ENCODE results near the gene TRH. TPM values are rescaled to one million over a fixed set of nuclear protein-coding genes. Genes with fewer than 3 reads are reported as not detected.
"Not testable (repeated sequence)": the region's sequence is repeated elsewhere in the genome, so short reads cannot be mapped to it uniquely, and the experiment has no call there.

Gene TRH
- total RNA-seq, 2 experiments from 2014 or later, result not detected

DNA sequence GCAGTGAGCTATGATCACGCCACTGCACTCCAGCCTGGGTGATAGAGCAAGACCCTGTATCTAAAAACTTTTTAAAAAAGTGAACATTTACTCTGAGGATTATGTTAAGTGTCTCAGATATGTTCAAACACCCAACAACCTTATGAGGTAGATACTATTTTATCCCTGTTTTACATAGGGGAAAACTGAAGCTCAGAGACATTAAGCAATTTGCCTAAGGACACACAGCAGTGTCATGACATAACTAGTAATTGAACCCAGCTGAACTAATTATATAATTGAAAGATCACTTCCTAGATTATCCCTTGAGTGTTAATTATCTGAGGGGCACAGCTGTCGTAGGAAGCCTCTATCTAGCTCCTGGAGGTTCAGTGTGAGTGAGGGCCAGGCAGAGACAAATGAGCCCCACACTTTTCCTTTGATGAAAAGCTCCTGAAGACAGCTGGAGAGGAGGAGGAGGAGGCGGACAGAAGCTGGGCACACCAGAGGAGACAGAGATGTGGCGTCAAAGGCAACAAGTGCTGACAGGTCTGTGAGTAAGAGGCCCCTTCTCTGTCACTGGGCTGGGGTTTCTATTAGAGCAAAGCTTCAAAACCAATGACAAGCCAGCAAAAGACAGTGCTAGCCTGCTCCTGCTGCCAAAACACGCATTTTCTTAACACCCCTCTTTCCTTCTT lies 20.5 kb downstream of the TRH start:
- CTCF ChIA-PET, result interaction anchor here (1.1 kb wide), 1 partner anchor 11 kb away, joined by 3 read pairs; no protein-coding TSS in a partner anchor
- no peaks in the 10 kb centered on the region for H3K4me1 Mint-ChIP-seq
- H3K9me3 Mint-ChIP-seq (ENCODE audit: low read depth), result no peaks in the 10 kb centered on the region
- no peak overlapping the region for H3K4me3 Mint-ChIP-seq
- H3K27me3 Mint-ChIP-seq, result peaks cover 39% of the 10 kb centered on the region
- no peak overlapping the region for H3K27ac Mint-ChIP-seq
- ATAC-seq (no peak), DNase-seq (no peak)
- H3K36me3 Mint-ChIP-seq, result no peaks in the 10 kb centered on the region

DNA sequence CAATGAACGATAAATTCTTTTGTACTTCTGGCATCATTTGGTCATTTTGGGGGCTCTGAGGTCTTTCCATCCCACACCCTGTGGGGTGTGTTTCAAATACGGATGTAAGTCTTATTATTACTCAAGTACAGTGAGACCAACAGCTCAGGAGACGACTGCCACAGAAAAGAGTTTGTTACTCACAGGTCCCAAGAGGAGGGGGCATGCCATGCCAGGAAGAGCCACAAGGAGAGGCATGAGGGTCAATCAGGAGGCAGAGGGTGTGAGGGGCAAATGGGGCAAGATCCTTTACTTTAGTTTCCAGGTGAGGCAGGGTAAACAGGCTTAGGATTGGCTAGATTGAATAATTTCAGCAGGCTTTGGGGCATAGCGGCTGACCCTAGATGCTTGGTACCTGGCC lies 21.6 kb downstream of the TRH start:
- ATAC-seq (no peak), DNase-seq (no peak)
- CTCF ChIA-PET, result no interaction called here
- no peaks in the 10 kb centered on the region for H3K36me3 Mint-ChIP-seq
- H3K27ac Mint-ChIP-seq, result no peak overlapping the region
- H3K4me1 Mint-ChIP-seq, result no peaks in the 10 kb centered on the region
- peaks cover 39% of the 10 kb centered on the region for H3K27me3 Mint-ChIP-seq
- no peaks in the 10 kb centered on the region for H3K9me3 Mint-ChIP-seq (ENCODE audit: low read depth)
- no peak overlapping the region for H3K4me3 Mint-ChIP-seq

DNA sequence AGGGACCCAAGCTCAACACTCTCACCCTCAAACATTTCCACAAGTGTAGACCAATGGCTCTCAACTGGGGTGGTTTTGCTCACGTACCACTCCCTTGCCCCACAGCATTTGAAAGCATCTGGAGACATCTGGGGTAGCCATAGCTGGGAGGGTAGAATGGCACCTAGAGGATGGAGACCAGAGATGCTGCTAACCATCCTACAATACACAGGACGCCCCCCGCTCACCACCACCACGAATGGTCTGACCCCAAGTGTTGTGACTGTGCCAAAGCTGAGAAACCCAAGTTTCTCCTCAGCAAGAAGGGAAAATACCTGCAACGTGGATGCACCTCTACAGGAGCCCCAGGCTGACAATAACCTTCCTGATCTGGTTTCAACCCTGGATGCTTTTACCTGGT lies 24.7 kb downstream of the TRH start:
- H3K36me3 Mint-ChIP-seq; H3K27ac Mint-ChIP-seq; H3K4me1 Mint-ChIP-seq; ATAC-seq; H3K4me3 Mint-ChIP-seq; CTCF ChIA-PET; H3K9me3 Mint-ChIP-seq (ENCODE audit: low read depth); DNase-seq: not testable (repeated sequence)
- peaks cover 45% of the 10 kb centered on the region for H3K27me3 Mint-ChIP-seq

DNA sequence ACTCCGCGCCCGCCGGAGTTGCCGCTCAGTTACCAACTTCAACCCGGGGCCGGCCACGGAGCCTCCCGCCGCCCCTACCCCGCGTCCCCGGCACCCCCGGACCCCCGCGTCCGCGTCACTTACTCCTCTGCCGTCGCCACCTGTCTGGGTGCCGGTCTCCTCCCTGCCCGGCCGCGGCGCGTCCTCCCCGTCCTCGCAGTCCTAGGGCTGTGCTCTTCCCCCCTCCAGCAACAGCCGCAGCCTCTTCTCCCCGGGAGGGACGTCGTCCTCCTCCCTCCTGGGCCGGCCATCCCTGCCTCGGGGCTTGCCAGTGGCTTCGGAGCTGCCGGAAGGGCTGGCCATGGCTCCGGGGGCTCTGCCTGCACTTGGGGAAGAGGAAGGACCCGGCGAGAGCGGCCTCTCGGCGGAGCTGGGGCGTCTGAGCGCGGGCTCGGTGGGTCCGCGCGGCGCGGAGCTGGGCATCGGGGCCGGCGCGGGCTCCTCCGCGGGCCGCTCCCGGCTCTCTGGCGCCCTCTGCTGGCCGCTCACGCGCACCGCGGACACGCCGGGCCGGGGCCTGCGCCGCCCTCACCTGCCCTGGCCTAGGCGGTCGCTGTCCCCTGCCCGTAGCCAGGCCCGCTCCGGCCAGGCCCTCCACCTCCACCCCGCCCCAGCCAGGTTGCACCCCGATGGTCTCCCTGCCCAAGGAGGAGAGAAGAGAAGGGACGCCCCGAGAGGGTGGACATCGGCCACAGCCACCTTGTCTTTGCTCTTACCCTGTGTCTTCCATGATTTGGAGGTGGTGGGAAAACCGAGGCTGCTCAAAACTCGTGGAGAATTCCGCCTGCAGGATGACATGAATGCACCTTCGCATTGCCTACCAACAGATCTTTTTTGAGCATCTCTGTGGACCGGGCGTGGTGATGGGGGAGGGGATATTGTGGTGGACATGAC lies 28.4 kb downstream of the TRH start:
- not testable (repeated sequence) for H3K27ac Mint-ChIP-seq, H3K4me1 Mint-ChIP-seq
- CTCF ChIA-PET, result interaction anchor here (0.6 to 2.3 kb wide), 7 partner anchors 10 to 513 kb away, joined by 3 to 18 read pairs (median 4); no protein-coding TSS in a partner anchor

DNA sequence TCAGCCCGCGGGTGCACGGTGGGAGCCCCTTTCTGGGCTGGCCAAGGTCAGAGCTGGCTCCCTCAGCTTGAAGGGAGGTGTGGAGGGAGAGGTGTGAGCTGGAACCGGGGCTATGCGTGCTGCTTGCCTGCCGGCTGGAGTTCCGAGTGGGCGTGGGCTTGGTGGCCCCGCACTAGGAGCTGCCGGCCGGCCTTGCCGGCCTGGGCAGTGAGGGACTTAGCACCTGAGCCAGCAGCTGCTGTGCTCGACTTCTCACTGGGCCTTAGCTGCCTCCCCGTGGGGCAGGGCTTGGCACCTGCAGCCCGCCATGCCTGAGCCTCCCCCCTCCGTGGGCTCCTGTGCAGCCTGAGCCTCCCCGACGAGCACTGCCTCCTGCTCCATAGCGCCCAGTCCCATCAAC lies 36.0 kb downstream of the TRH start:
- Mint-ChIP-seq H3K36me3 (no peaks in the 10 kb centered on the region), H3K27ac (no peak overlapping the region), H3K27me3 (peaks cover 28% of the 10 kb centered on the region), H3K4me1 (no peaks in the 10 kb centered on the region), H3K9me3 (ENCODE audit: low read depth) (no peaks in the 10 kb centered on the region), H3K4me3 (no peak overlapping the region)
- ATAC-seq (no peak), DNase-seq (no peak)
- CTCF ChIA-PET, result no interaction called here

More for the DNA sequence above, 28.4 kb downstream of the TRH start:
- not testable (repeated sequence) for H3K9me3 Mint-ChIP-seq (ENCODE audit: low read depth); H3K36me3 Mint-ChIP-seq
- H3K27me3 Mint-ChIP-seq, result peaks cover 56% of the 10 kb centered on the region
- peak; percentile 61 for DNase-seq
- peak overlapping the region; percentile 22 for H3K4me3 Mint-ChIP-seq
- ATAC-seq, result peak; percentile 57

DNA sequence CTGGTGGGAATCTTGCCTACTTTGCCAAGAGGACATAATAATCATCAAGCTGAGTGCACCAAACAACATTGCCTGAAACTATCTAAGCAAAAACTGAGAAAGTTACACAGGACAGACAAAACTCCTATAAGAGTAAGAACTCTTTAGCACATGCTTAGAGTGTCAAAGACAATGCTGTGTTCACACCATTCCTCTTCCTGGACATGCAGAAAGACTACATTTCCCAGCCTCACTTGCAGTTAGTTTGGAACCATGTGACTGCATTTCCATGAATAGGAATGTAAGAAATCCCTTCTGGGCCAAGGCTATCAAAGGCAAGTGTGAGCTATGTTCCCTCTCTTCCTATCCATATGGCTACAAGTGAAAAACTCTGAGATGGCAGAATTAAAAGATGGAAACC lies 37.6 kb downstream of the TRH start:
- ATAC-seq; DNase-seq; H3K36me3 Mint-ChIP-seq; H3K9me3 Mint-ChIP-seq (ENCODE audit: low read depth); H3K4me1 Mint-ChIP-seq; H3K4me3 Mint-ChIP-seq; H3K27ac Mint-ChIP-seq: not testable (repeated sequence)
- peaks cover 20% of the 10 kb centered on the region for H3K27me3 Mint-ChIP-seq
- CTCF ChIA-PET, result interaction anchor here (0.7 kb wide), 1 partner anchor 671 kb away, joined by 3 read pairs; no protein-coding TSS in a partner anchor

DNA sequence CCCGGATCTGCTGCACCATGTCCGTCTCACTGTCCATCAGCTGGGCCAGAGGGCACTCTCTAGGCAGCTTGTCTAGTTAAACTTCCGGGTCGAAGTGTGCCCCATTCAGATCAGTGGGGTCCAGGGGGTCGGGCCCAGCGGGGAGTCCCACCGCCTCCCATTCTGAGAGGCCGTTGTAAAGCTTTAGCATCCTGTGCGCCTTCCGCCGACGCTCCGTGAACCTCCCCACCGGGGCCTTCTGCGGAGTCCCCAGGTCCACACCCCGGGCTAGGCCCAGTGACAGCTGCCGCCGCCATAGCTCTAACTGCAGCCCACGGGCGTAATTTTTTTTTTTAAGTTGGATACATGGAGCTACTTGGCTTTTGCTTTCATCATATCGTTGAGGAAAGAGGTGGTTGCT lies 38.7 kb downstream of the TRH start:
- DNase-seq; H3K36me3 Mint-ChIP-seq; H3K27ac Mint-ChIP-seq; CTCF ChIA-PET; ATAC-seq; H3K4me3 Mint-ChIP-seq; H3K4me1 Mint-ChIP-seq; H3K9me3 Mint-ChIP-seq (ENCODE audit: low read depth): not testable (repeated sequence)
- peaks cover 14% of the 10 kb centered on the region for H3K27me3 Mint-ChIP-seq

DNA sequence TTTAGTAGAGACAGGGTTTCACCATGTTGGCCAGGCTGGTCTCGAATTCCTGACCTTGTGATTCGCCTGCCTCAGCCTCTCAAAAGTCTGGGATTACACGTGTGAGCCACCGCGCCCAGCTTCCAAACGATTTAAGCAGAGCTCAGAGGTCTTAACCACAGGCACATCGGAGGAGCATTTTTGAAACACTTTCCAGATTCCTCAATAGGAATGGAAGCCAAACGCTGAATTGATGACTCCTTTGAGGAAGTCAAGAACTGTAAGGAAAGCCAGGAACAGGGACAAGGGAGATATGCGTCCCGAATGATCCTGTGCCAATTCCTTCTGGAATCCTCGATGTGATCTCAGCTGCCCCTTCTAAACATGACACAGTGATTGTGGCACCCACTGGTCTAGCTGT lies 40.0 kb downstream of the TRH start:
- CTCF ChIA-PET, result no interaction called here
- peaks cover 5% of the 10 kb centered on the region for H3K27me3 Mint-ChIP-seq
- no peaks in the 10 kb centered on the region for H3K36me3 Mint-ChIP-seq
- ATAC-seq (no peak), DNase-seq (no peak)
- H3K27ac Mint-ChIP-seq, result no peak overlapping the region
- no peaks in the 10 kb centered on the region for H3K9me3 Mint-ChIP-seq (ENCODE audit: low read depth)
- H3K4me3 Mint-ChIP-seq, result no peak overlapping the region
- no peaks in the 10 kb centered on the region for H3K4me1 Mint-ChIP-seq

DNA sequence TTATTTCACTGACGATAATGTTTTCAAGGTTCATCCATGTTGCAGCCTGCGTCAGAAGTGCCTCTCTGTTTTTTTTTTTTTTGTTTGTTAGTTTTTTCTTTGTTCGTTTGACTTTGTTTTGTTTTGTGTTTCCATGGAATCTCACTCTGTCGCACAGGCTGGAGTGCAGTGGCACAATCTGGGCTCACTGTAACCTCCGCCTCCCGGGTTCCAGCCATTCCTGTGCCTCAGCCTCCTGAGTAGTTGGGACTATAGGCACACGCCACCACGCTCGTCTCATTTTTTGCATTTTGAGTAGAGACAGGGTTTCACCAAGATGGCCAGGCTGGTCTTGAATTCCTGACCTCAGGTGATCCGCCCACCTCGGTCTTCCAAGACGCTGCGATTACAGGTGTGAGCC lies 43.1 kb downstream of the TRH start:
- H3K27ac Mint-ChIP-seq; DNase-seq; H3K4me3 Mint-ChIP-seq; ATAC-seq; H3K36me3 Mint-ChIP-seq; H3K9me3 Mint-ChIP-seq (ENCODE audit: low read depth); CTCF ChIA-PET; H3K4me1 Mint-ChIP-seq: not testable (repeated sequence)
- peaks cover 13% of the 10 kb centered on the region for H3K27me3 Mint-ChIP-seq

DNA sequence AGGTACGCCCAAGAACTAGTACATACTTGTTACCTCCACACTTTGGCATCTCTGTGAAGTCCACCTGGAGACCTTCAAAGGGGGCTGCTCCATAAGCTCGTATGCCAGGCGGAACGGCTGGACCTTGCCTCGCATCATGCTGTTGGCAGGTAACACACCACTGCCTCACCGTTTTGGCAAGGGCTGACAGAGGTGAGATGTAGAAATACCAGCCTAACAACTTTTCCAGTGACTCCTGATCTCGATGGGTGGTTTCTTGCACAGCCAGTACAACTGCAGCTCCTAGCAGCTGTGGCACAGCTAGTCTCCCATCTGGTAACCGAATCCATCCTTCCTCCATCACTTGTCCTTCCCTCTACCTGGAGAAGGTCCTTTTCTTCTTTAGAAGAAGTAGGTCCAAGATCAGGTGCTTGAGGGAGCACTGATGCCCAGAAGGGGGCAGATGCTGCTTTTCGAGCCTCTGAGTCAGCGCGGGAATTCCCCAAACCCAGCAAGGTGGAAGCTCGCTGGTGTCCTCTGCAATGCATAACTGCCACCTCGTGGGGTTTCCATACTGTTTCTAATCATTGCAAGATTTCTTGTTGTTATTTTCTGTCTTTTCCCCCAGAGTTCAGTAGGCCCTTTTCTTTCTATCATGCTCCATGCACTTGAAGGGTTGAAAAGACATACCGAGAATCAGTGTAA lies 51.8 kb downstream of the TRH start:
- not testable (repeated sequence) for DNase-seq; ATAC-seq; H3K4me3 Mint-ChIP-seq; H3K36me3 Mint-ChIP-seq; H3K9me3 Mint-ChIP-seq (ENCODE audit: low read depth); H3K27ac Mint-ChIP-seq; H3K4me1 Mint-ChIP-seq; H3K27me3 Mint-ChIP-seq
- CTCF ChIA-PET, result interaction anchor here (0.9 to 2.3 kb wide), 4 partner anchors 69 to 84 kb away, joined by 3 to 9 read pairs (median 4); no protein-coding TSS in a partner anchor

DNA sequence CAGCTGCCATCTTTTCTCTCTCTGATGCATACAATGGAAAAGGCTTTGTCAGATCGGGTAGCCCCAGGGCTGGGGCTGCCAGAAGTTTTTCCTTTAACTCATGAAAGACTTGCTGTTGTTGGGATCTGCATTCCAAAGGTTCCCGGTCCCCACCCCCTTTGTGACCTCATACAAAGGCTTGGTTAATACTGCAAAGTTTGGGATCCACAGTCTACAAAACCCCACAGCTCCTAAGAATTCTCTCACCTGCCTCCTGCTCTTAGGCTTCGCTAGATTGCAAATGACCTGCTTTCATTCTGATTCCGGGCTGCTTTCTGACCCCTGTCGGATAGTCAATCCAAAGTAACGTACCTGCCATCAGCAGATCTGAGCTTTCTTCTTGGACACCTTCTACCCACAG lies 52.9 kb downstream of the TRH start:
- ATAC-seq, H3K36me3 Mint-ChIP-seq: not testable (repeated sequence)
- CTCF ChIA-PET, result interaction anchor here (2.3 kb wide), 1 partner anchor 71 kb away, joined by 9 read pairs; no protein-coding TSS in a partner anchor

More for the DNA sequence above, 52.9 kb downstream of the TRH start:
- not testable (repeated sequence) for H3K4me3 Mint-ChIP-seq; H3K9me3 Mint-ChIP-seq (ENCODE audit: low read depth); H3K27me3 Mint-ChIP-seq; H3K4me1 Mint-ChIP-seq; H3K27ac Mint-ChIP-seq; DNase-seq

Data from activated CD8-positive, alpha-beta memory T cell treated with anti-CD3 and anti-CD28 coated beads, Interleukin-2, amount 10 ng/mL, durations not matched to agents 7 days and 5 days (primary cell).